ENCODE data around the gene DLX1.
"Not testable (repeated sequence)": the region's sequence is repeated elsewhere in the genome, so short reads cannot be mapped to it uniquely, and the experiment has no call there.

DLX1 gene

DNA sequence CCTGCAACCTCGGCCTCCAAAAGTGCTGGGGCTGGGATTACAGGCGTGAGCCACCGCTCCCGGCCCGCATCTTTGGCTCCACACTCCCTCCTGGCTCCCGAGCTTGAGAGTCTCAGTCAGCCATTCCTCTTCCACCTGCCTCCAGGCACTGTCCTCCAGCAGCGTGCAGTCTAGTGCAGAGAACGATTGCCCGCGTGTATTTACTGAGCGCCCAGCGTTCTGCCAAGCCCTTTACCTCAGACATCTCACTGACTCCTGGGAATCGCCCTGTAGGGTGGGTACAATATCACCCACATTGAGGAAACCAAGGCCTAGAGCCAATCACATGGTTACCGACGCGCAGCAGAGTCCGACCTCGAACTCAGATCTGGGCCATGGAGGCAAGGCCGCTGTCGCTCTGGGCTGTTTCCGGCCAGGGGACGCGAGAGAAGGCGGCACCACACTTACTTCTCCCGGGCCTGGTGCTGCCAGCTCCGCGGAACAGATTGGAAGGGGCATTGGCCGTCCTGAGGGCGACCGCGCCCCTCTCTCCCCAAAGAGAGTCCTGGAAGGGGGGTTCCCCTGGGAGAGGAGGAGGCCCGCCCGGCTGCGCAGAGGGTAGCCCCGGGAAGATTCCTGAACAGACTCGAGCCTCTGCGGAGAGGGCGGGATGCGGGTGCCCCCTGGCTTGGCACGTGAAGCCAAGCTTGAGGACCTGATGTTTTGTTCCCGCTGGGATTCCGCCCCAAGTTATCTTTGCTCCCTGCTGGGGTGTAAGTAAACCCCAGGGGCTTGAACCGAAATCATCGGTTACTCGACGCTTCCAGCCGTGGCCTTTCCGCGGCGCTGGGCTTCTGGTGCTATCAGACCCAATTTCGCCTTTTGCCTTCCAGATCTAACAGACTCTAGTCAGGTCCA, 22.6 kb downstream of the DLX1 start:
- no peak for DNase-seq (ENCODE audit: low read depth, low spot score)
- H3K27ac ChIP-seq = no peak overlapping the region

- no peak for DNase-seq (ENCODE audit: low read depth, low spot score)
- no peak overlapping the region for H3K27ac ChIP-seq
Measured at GRCh38 chr2:172108587-172108930, 23.3 kb downstream of the DLX1 start.

DNA sequence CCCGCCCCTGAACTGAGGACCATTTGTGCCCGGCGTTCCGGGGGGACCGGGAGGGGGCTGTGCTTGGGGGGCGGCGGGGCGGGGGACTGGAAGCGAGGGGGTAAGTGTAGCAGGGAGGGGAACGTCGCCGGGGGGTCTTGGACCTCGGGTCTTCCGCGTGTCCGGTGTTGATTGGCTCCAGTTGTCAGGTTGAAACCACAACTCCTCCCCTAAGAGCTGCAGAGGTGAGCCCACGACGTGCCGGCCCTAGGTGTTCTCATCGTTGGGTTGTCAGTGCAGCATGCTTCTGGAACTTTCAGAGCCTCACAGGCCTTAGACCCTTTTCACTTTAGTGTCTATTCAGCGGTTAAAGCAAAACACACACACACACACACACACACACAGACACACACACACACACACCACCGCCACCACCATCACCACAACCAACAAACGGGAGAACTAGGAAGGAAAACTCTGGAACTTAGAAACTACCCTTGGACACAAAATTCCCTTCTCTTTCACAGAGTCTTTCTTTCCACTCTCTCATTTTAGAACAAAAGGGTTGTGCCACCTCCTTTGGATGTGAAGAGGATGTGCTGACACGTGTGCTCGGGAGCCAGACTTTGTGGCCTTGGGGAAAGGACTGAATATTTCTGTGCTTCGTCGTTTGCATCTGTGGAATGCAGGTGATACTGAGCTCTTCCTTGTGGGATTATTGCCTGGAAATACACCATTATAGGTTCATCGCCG, 24.1 kb downstream of the DLX1 start:
- no peak for DNase-seq (ENCODE audit: low read depth, low spot score)
- H3K27ac ChIP-seq = no peak overlapping the region

DNA sequence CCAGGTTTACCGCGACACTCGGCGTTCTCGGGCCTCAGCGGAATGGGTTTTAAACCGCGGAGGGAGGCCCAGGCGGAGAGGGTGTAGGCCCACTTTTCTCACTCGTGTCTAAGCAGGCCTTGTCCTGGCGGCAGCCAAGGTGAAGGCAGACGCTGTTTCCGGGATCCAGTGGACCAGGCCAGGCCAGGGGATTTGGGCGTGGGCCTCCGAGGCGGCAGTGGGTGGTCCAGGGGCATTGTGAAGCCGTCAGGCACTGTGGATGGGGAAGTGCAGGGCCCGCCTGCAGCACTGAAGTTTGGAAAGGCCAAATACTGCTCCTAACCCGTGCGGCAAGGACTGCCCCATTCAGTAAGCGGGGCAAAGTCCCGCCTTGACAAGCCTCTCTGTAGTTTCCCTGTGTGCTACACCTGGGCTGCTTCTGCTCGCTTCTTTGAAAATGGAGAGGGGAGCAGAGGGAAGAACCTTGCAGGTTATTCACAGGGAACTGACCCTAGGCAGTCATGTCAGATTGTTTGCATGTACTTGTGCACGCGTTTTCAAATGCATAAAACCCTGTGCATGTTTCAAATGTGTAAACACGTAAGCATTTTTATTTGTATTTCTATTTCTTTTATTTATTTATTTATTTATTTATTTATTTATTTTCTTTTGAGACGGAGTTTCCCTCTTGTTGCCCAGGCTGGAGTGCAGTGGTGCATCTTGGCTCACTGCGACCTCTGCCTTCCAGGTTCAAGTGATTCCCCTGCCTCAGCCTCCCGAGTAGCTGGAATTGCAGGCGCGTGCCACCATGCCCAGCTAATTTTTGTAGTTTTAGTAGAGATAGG, 24.9 kb downstream of the DLX1 start:
- no peak for DNase-seq (ENCODE audit: low read depth, low spot score)
- no peak overlapping the region for H3K27ac ChIP-seq

DNA sequence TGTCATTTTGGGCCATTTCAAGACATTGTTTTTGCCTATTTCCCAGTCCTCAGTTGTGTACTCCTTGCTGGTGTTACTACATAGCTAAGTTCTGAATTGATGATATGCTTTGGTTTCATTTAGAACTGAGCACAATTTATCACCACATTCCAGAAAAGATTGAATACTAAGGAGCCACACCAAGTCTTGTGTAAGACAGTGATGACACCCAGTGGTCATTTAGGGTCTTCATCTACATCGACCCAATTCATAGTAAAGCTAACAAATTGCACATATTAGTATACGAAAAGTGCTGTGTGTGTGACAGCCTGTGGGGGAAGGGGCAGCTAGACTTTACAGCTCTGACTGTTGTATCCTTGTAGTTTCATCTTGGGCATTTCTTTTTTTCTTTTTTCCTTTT, 28.3 kb downstream of the DLX1 start:
- H3K27ac ChIP-seq = no peak overlapping the region
- no peak for DNase-seq (ENCODE audit: low read depth, low spot score)

DNA sequence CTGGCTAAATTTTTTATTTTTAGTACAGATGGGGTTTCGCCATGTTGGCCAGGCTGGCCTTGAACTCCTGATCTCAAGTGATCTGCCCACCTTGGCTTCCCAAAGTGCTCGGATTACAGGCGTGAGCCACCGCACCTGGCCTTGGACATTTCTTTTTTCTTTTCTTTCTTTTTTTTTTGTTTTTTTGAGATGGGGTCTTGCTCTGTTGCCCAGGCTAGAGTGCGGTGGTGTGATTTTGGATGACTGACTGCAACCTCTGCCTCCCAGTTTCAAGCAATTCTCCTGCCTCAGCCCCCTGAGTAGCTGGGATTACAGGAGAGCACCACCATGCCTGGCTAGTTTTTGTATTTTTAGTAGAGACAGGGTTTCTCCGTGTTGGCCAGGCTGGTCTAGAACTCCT, 28.9 kb downstream of the DLX1 start:
- not testable (repeated sequence) for H3K27ac ChIP-seq; DNase-seq (ENCODE audit: low read depth, low spot score)

DNA sequence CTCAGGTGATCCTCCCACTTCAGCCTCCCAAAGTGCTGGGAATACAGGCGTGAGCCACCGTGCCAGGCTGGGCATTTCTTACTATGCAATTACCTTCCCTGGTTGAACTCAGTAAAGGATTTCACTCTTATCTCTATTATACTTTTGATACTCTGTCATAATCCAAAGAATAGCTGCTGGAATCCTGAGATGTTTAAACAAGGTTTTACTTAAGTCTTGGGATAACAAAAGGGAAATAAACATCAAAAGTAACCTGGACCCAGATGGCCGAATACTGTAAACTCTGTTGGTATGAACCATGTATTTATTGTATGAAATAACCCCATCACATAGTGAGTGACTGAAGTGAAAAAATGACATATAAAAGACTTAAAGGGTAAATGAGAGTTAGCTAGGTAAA, 29.3 kb downstream of the DLX1 start:
- DNase-seq (ENCODE audit: low read depth, low spot score) = no peak
- no peak overlapping the region for H3K27ac ChIP-seq

- no peak overlapping the region for H3K27ac ChIP-seq
- DNase-seq (ENCODE audit: low read depth, low spot score) = no peak
Measured at GRCh38 chr2:172116107-172116506, 30.8 kb downstream of the DLX1 start.

GRCh38 chr2:172119089-172119488, 33.8 kb downstream of the DLX1 start:
- no peak for DNase-seq (ENCODE audit: low read depth, low spot score)

DNA sequence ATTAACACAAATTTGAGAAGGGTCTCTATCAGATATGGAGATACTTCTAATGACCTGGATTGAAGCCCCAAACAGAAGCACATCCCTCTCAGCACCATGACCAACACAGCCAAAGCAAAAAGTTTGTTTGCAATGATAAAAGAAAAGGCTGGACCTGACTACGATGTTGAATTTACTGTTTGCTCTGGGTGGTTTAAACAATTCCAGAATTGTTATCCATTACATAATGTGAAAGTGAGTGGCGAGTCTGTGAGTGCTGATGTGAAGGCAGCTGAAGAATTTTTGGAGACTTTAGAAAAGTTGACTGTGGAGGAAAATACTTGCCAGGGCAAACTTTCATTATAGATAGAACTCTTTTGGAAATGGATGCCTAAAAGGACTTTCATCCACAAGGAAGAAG, 34.8 kb downstream of the DLX1 start:
- DNase-seq (ENCODE audit: low read depth, low spot score) = no peak
- peak overlapping the region; percentile 95 for H3K27ac ChIP-seq

More at GRCh38 chr2:172119089-172119488, 33.8 kb downstream of the DLX1 start:
- H3K27ac ChIP-seq = peak overlapping the region; percentile 95

DNA sequence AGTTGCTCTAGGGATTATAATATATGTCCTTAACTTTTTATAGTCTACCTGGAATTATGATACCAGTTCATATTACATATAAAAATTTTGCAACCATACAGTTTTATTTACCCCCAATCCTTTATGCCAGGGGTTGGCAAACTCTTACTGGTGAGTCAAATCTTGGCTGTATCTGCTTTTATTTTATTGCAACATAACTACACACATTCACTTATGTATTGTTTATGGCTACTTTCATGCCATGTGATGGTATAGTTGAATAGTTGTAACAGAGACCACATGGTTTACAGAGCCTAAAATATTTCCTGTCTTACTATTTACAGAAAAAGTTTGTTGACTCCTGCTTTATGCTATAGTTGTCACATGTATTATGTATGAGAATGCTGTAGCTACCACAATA, 43.2 kb downstream of the DLX1 start:
- no peak for DNase-seq (ENCODE audit: low read depth, low spot score)
- H3K27ac ChIP-seq = no peak overlapping the region

DNA sequence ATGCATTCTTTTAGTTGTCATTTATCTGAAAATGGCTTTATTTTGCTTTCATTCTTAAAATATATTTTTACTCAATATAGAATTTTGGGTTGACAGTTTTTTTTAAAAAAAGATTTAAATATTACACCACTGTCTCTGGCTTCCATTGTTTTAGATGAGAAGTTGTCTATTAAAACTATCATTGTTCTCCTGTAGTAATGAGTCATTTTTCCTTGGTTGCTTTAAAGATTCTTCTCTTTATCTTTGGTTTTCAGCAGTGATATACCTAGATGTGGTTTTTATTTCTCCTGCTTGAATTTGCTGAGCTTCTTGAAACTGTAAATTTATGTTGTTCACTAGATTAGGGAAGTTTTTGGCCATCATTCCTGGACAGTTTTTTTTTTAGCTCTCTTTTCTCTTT, 44.1 kb downstream of the DLX1 start:
- H3K27ac ChIP-seq = no peak overlapping the region
- no peak for DNase-seq (ENCODE audit: low read depth, low spot score)

DNA sequence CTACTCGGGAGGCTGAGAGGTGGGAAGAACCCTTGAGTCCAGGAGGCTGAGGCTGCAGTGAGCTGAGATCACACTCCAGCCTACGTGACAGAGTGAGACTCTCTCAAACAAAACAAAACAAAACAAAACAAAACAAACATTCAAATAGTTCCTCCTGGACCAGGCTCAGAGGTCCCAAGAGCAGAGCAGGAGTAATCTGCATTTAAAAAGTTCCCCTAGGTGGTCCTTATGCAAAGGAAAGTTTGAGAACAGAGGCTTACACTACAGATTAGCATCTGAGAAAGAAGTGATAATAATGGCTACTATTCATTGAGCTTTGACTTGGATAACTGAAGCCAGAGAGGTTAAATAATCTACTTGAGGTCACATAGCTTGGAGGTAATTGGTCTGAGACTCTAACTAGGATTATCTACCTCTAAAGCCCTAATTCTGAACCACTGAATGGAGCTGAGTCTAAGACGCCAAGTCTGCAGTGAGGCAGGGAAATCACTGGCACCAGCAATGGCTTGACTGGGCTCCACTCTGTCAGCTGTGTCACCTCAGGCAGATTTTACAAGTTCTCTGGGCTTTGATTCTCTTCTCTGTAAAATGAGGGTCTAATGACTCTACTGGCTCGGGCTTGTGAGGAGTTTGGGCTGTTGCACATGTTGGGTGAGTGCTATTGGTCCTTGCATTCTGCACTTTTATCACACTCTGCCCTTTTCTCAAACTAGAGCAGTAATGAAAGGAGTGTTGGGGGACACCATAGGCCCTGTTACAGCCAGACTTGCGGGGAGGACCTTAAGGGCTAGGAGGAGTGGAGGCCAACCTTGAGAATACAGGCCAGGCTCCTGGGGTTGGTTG, 46.6 kb downstream of the DLX1 start:
- DNase-seq (ENCODE audit: low read depth, low spot score) = no peak

GRCh38 chr2:172134270-172134669, 49.0 kb downstream of the DLX1 start:
- no peak overlapping the region for H3K27ac ChIP-seq
- no peak for DNase-seq (ENCODE audit: low read depth, low spot score)

More for the DNA sequence above, 46.6 kb downstream of the DLX1 start:
- H3K27ac ChIP-seq = no peak overlapping the region

DNA sequence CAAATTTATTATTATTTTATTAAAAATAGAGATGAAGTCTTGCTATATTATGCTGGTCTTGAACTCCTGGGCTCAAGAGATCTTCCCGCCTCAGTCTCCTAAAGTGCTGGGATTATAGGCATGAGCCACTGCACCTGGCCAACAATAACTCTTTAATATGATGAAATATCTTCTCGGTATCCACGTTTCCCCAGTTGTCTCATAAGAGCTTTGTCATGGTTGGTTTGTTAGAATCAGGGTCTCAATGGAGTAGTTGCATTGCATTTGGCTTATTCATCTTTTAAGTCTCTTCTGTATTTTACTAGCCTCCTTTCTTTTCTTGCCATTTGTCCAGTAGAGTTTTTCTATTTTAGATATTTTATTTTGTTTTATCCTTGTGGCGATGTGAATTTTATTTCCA, 50.1 kb downstream of the DLX1 start:
- H3K27ac ChIP-seq = no peak overlapping the region
- DNase-seq (ENCODE audit: low read depth, low spot score) = no peak

GRCh38 chr2:172137109-172137508, 51.8 kb downstream of the DLX1 start:
- no peak overlapping the region for H3K27ac ChIP-seq
- no peak for DNase-seq (ENCODE audit: low read depth, low spot score)

- no peak for DNase-seq (ENCODE audit: low read depth, low spot score)
- H3K27ac ChIP-seq = no peak overlapping the region
Measured at GRCh38 chr2:172137943-172138342, 52.6 kb downstream of the DLX1 start.

DNA sequence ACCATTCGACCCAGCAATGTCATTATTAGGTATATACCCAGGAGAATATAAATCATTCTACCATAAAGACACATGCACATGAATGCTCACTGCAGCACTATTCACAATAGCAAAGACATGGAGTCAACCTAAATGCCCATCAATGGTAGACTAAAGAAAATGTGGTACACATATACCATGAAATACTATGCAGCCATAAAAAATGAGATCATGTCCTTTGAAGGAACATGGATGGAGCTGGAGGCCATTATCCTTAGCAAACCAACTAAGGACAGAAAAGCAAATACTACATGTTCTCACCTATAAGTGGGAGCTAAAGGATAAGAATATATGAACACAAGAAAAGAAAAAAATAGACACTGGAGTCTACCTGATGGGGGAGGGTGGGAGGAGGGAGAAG, 53.4 kb downstream of the DLX1 start:
- not testable (repeated sequence) for H3K27ac ChIP-seq; DNase-seq (ENCODE audit: low read depth, low spot score)
